HepG2 (cell line): Measurements from ENCODE around the gene SLC22A12. TPM values are rescaled to one million over a fixed set of nuclear protein-coding genes. Genes with fewer than 3 reads are reported as not detected.

Experiments
- ATAC-seq: fragments of 200-7000 bp; cut with Tn5 transposase; 3 replicates; pipeline ENCODE4 v1.9.1; 2020; ENCODE audit warnings: mild to moderate bottlenecking, moderate library complexity
- BruUV-seq: library from RNA; stranded (reverse); fragments of 400-500 nt; replicated peaks from 2 replicates; lab custom pipeline; 2021; lab: Mats Ljungman, UMichigan
- CTCF ChIA-PET: fragments of 300-600 bp; formaldehyde crosslinking; extraction: SDS; loops from one replicate; lab custom pipeline; 2021; ENCODE audit warnings: low total read pairs, inconsistent platforms, low intra/inter-chr PET ratio; lab: Yijun Ruan, JAX
- POLR2A ChIA-PET: fragments of 350-600 bp; sonication (Branson Sonifier 250); formaldehyde crosslinking; loops from one replicate; lab custom pipeline; 2020; ENCODE audit warnings: antibody characterized with exemption, inconsistent platforms; lab: Yijun Ruan, JAX
- DNase-seq: peaks from one replicate; pipeline ENCODE4 v3.0.0-alpha.2; 2015; ENCODE audit warnings: low spot score
- FAIRE-seq: peaks from 3 replicates; lab custom pipeline; 2011; peaks lifted over from hg19 to GRCh38; lab: Jason Lieb, UNC
- H2AFZ ChIP-seq: one replicate; pipeline ENCODE4 v1.6.1; 2011; ENCODE audit warnings: low read length, inconsistent platforms
- H3K27ac ChIP-seq: fragments of 300-600 bp; 3 replicates; pipeline ENCODE4 v1.8.0; 2011; ENCODE audit warnings: mixed run types, mild to moderate bottlenecking, mixed read lengths, low read length, inconsistent platforms; ENCODE audit not compliant: insufficient read depth; ENCODE audit errors: extremely low read length
- H3K27me3 ChIP-seq, 2 experiments: fragments of 200-600 bp in 1 of 2; 2 replicates in 1 of 2; 3 replicates in 1 of 2; pipeline versions ENCODE4 v1.6.0 to v1.8.0; 2011; ENCODE audit warnings: low read length in 2 of 2, mild to moderate bottlenecking in 2 of 2, moderate library complexity in 2 of 2, inconsistent platforms in 1 of 2; ENCODE audit not compliant: insufficient read depth in 2 of 2, control insufficient read depth in 1 of 2
- H3K36me3 ChIP-seq, 2 experiments: fragments of 200-600 bp in 1 of 2; replicated peaks in 1 of 2; 2 replicates in 1 of 2; 3 replicates in 1 of 2; pipeline versions ENCODE4 v1.5.1 to v1.8.0; 2011; ENCODE audit warnings: low read length in 2 of 2, inconsistent platforms in 1 of 2; ENCODE audit not compliant: insufficient read depth in 2 of 2, control insufficient read depth in 1 of 2
- H3K4me1 ChIP-seq: 2 replicates; pipeline ENCODE4 v1.5.1; 2012; ENCODE audit warnings: low read length, inconsistent platforms; ENCODE audit not compliant: insufficient read depth
- H3K4me2 ChIP-seq: 2 replicates; pipeline ENCODE4 v1.6.0; 2011; ENCODE audit warnings: low read depth, low read length, inconsistent platforms
- H3K4me3 ChIP-seq, 3 experiments: fragments of 200-600 bp in 1 of 3; sonication (generic), shearing (Covaris generic) in 1 of 3; replicated peaks in 1 of 3; 2 replicates each; pipeline ENCODE4 v1.5.1; 2011 to 2016; ENCODE audit warnings: low read length in 3 of 3, inconsistent platforms in 2 of 3, low read depth in 2 of 3, mild to moderate bottlenecking in 2 of 3, control low read depth in 1 of 3, mixed read lengths in 1 of 3; ENCODE audit not compliant: insufficient read depth in 1 of 3
- H3K79me2 ChIP-seq: one replicate; pipeline ENCODE4 v1.6.1; 2011; ENCODE audit warnings: low read length, inconsistent platforms; ENCODE audit not compliant: insufficient read depth
- H3K9ac ChIP-seq: 2 replicates; pipeline ENCODE4 v1.6.0; 2011; ENCODE audit warnings: mild to moderate bottlenecking, low read depth, low read length, inconsistent platforms; ENCODE audit not compliant: insufficient read depth
- H3K9me3 ChIP-seq: 2 replicates; pipeline ENCODE4 v1.5.1; 2012; ENCODE audit warnings: mild to moderate bottlenecking, low read length
- H4K20me1 ChIP-seq: 2 replicates; pipeline ENCODE4 v1.6.0; 2011; ENCODE audit warnings: inconsistent platforms, mild to moderate bottlenecking, low read length, moderate library complexity; ENCODE audit not compliant: insufficient read depth
- AHR ChIP-seq: IDR thresholded peaks from 2 replicates; pipeline ENCODE4 v1.6.1; 2018; ENCODE audit warnings: missing genetic modification reagents, missing compliant biosample characterization
- BRCA1 ChIP-seq: sonication (generic); formaldehyde crosslinking; IDR thresholded peaks from 2 replicates; pipeline ENCODE4 v1.4.0; 2020; ENCODE audit warnings: missing genetic modification reagents
- CEBPB ChIP-seq: IDR thresholded peaks from 2 replicates; pipeline ENCODE4 v1.6.1; 2011; ENCODE audit warnings: low read depth, low read length, improper control_type of control experiment, borderline replicate concordance
- CHD2 ChIP-seq: IDR thresholded peaks from 2 replicates; pipeline ENCODE4 v1.6.1; 2011; ENCODE audit warnings: low read depth, low read length, improper control_type of control experiment
- ETV6 ChIP-seq: sonication (generic); formaldehyde crosslinking; conservative IDR thresholded peaks from 2 replicates; pipeline ENCODE4 v1.4.0; 2020; ENCODE audit warnings: missing genetic modification reagents
- TCF12 ChIP-seq, 2 experiments: fragments of 450-650 bp in 1 of 2; sonication (generic) in 1 of 2; formaldehyde crosslinking in 1 of 2; IDR thresholded peaks; 2 replicates each; pipeline versions ENCODE4 v1.6.1 to v1.8.0; 2017 to 2022; ENCODE audit warnings: antibody characterized with exemption in 1 of 2, mild to moderate bottlenecking in 1 of 2, missing genetic modification reagents in 1 of 2, moderate library complexity in 1 of 2
- ZBTB3 ChIP-seq: sonication (generic); formaldehyde crosslinking; IDR thresholded peaks from 2 replicates; pipeline ENCODE4 v1.4.0; 2020; ENCODE audit warnings: low read depth, mild to moderate bottlenecking, moderate library complexity, missing genetic modification reagents, borderline replicate concordance
- ZNF232 ChIP-seq: sonication (generic); formaldehyde crosslinking; IDR thresholded peaks from 2 replicates; pipeline ENCODE4 v1.4.0; 2020; ENCODE audit warnings: missing genetic modification reagents, borderline replicate concordance
- ZNF33B ChIP-seq: sonication (generic); formaldehyde crosslinking; IDR thresholded peaks from 2 replicates; pipeline ENCODE4 v1.5.1; 2020; ENCODE audit warnings: mild to moderate bottlenecking, missing genetic modification reagents
- ZNF614 ChIP-seq: IDR thresholded peaks from 2 replicates; pipeline ENCODE4 v1.6.1; 2018; ENCODE audit warnings: missing biosample characterization, missing genetic modification reagents, inconsistent platforms, borderline replicate concordance
- ZNF724P ChIP-seq: sonication (generic); formaldehyde crosslinking; IDR thresholded peaks from 2 replicates; pipeline ENCODE4 v1.8.0; 2022; ENCODE audit warnings: missing genetic modification reagents, borderline replicate concordance
- ZSCAN29 ChIP-seq: sonication (generic); formaldehyde crosslinking; conservative IDR thresholded peaks from 2 replicates; pipeline ENCODE4 v1.4.0; 2020; ENCODE audit warnings: mild to moderate bottlenecking, missing genetic modification reagents
- WGBS: methylation state at CpG from one replicate; pipeline ENCODE4 v1.1.6; 2017; ENCODE audit warnings: low lambda C conversion rate; 5-methylcytosine and 5-hydroxymethylcytosine counted together
- in situ Hi-C: cut with HindIII; loops from 2 replicates; pipeline ENCODE4 v1.10.0; 2017; ENCODE audit warnings: low pct_unique_long_range_greater_than_20kb; ENCODE audit not compliant: extremely low pct_ligation_motif_present
- intact Hi-C: fragments of 100-400 bp; cut with micrococcal nuclease; formaldehyde crosslinking; loops from one replicate; pipeline ENCODE4 v1.10.0; 2022; ENCODE audit not compliant: unreplicated experiment
- polyA plus RNA-seq, 8 experiments: library from polyadenylated mRNA; depleted of rRNA in 3 of 8; stranded (reverse) in 7 of 8; unstranded in 1 of 8; fragments of >200 nt; fragmentation: Illumina TruSeq in 4 of 8; extraction: Trizol in 4 of 8; gene quantifications; 2 replicates each; pipeline versions ENCODE4 v1.2.1 to v1.2.3, GENCODE V29; 2011 to 2016; ENCODE audit warnings: low read depth in 4 of 8, missing spikeins in 1 of 8, mixed read lengths in 1 of 8; ENCODE audit not compliant: insufficient read depth in 1 of 8
- total RNA-seq, 5 experiments: library from RNA; depleted of rRNA; stranded (reverse); fragments of >200 nt; fragmentation: Illumina TruSeq; extraction: Trizol; gene quantifications; 2 replicates each; pipeline ENCODE4 v1.2.3, GENCODE V29; 2016; ENCODE audit warnings: low read depth in 1 of 5
- TF ChIP-seq, protein P1 (sequence below): sonication (generic); formaldehyde crosslinking; IDR thresholded peaks from 2 replicates; pipeline ENCODE4 v1.8.0; 2022; ENCODE audit warnings: mild to moderate bottlenecking, missing genetic modification reagents, moderate library complexity
- TF ChIP-seq, protein P2 (sequence below): sonication (generic); formaldehyde crosslinking; conservative IDR thresholded peaks from 2 replicates; pipeline ENCODE4 v1.5.0; 2020; ENCODE audit warnings: missing genetic modification reagents
- TF ChIP-seq, protein P3 (sequence below): sonication (generic); formaldehyde crosslinking; IDR thresholded peaks from 2 replicates; pipeline ENCODE4 v1.4.0; 2020; ENCODE audit warnings: missing genetic modification reagents
- TF ChIP-seq, protein P4 (sequence below): IDR thresholded peaks from 2 replicates; pipeline ENCODE4 v1.6.1; 2016; ENCODE audit warnings: low read depth
- TF ChIP-seq, protein P5 (sequence below): sonication (generic); formaldehyde crosslinking; IDR thresholded peaks from 2 replicates; pipeline ENCODE4 v1.5.1; 2020; ENCODE audit warnings: missing genetic modification reagents, mild to moderate bottlenecking, borderline replicate concordance

Gene SLC22A12
- total and polyA plus RNA-seq, 2 of the 13 experiments (the other 11 are each of a cell fraction or from before 2014, with no cell fraction given), result not detected

DNA sequence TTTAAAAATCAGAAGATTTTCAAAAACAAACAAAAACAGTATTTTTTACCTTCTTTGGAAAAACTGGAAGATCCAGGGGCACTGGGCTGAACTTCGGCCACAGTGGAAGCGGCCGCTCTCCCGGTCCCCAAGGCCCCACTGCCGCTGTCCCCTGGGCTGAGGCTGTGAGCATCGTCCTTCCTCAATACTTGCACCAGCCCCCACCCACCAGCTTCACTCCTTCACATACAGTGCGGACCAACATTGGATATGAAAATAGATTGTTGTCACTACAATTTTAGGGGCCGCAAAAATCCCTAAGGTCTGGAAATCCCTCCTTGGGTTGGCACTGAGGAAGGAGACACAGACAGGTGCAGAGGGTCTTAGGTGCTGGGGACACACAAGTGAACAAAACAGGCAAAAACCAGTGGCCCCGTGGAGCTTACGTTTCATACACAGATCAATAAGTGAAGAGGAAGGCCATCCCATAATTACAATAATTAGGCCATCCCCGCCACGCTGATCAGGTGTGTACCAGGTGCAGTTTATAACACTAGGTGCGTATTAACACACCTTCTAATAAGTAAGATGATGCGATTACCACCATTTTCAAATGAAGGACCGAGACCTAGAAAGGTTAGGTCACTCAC, 28.2 kb upstream of the SLC22A12 start:
- Histone ChIP-seq H3K4me3 (no peak overlapping the region), H3K9me3 (no peaks in the 10 kb centered on the region), H3K4me1 (peaks cover 50% of the 10 kb centered on the region), H3K4me2 (no peak overlapping the region), H3K9ac (no peak overlapping the region), H2AFZ (no peak overlapping the region), H3K27me3 (no peaks in the 10 kb centered on the region), H3K79me2 (no peaks in the 10 kb centered on the region)
- CTCF ChIA-PET, result no interaction called here
- POLR2A ChIA-PET, result no interaction called here
- no TSS peak for BruUV-seq
- FAIRE-seq, result no peak
- ATAC-seq, result no peak
- intact Hi-C loops (no loop called here), in situ Hi-C loops (no loop called here)
- 86% methylated on average over 15 of the region's 15 CpGs for WGBS
- TF ChIP-seq, protein P1, sequence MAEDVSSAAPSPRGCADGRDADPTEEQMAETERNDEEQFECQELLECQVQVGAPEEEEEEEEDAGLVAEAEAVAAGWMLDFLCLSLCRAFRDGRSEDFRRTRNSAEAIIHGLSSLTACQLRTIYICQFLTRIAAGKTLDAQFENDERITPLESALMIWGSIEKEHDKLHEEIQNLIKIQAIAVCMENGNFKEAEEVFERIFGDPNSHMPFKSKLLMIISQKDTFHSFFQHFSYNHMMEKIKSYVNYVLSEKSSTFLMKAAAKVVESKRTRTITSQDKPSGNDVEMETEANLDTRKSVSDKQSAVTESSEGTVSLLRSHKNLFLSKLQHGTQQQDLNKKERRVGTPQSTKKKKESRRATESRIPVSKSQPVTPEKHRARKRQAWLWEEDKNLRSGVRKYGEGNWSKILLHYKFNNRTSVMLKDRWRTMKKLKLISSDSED, result no peak
- no peak for TF ChIP-seq ETV6 (CRISPR knock-in tag)
- TF ChIP-seq ZNF232 (CRISPR knock-in tag), result no peak
- TF ChIP-seq CHD2, result no peak
- no peak for TF ChIP-seq ZNF614 (CRISPR knock-in tag)
- no peak for TF ChIP-seq AHR (CRISPR knock-in tag)
- TF ChIP-seq ZNF724P, result no peak
- no peak for TF ChIP-seq BRCA1
- TF ChIP-seq, protein P2, sequence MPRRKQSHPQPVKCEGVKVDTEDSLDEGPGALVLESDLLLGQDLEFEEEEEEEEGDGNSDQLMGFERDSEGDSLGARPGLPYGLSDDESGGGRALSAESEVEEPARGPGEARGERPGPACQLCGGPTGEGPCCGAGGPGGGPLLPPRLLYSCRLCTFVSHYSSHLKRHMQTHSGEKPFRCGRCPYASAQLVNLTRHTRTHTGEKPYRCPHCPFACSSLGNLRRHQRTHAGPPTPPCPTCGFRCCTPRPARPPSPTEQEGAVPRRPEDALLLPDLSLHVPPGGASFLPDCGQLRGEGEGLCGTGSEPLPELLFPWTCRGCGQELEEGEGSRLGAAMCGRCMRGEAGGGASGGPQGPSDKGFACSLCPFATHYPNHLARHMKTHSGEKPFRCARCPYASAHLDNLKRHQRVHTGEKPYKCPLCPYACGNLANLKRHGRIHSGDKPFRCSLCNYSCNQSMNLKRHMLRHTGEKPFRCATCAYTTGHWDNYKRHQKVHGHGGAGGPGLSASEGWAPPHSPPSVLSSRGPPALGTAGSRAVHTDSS (CRISPR knock-in tag), result no peak
- TF ChIP-seq, protein P3, sequence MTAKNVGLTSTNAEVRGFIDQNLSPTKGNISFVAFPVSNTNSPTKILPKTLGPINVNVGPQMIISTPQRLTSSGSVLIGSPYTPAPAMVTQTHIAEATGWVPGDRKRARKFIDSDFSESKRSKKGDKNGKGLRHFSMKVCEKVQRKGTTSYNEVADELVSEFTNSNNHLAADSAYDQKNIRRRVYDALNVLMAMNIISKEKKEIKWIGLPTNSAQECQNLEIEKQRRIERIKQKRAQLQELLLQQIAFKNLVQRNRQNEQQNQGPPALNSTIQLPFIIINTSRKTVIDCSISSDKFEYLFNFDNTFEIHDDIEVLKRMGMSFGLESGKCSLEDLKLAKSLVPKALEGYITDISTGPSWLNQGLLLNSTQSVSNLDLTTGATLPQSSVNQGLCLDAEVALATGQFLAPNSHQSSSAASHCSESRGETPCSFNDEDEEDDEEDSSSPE (CRISPR knock-in tag), result no peak
- TF ChIP-seq, protein P4, sequence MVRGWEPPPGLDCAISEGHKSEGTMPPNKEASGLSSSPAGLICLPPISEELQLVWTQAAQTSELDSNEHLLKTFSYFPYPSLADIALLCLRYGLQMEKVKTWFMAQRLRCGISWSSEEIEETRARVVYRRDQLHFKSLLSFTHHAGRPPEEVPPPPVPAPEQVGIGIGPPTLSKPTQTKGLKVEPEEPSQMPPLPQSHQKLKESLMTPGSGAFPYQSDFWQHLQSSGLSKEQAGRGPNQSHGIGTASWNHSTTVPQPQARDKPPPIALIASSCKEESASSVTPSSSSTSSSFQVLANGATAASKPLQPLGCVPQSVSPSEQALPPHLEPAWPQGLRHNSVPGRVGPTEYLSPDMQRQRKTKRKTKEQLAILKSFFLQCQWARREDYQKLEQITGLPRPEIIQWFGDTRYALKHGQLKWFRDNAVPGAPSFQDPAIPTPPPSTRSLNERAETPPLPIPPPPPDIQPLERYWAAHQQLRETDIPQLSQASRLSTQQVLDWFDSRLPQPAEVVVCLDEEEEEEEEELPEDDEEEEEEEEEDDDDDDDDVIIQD (CRISPR knock-in tag), result no peak
- no peak for TF ChIP-seq ZSCAN29 (CRISPR knock-in tag)
- no peak for TF ChIP-seq CEBPB
- TF ChIP-seq ZBTB3 (CRISPR knock-in tag), result no peak
- no peak for TF ChIP-seq TCF12 (IDR thresholded peaks at IDR 0.05)
- no peak for TF ChIP-seq TCF12 (CRISPR knock-in tag; IDR thresholded peaks at IDR 0.05)
- TF ChIP-seq, protein P5, sequence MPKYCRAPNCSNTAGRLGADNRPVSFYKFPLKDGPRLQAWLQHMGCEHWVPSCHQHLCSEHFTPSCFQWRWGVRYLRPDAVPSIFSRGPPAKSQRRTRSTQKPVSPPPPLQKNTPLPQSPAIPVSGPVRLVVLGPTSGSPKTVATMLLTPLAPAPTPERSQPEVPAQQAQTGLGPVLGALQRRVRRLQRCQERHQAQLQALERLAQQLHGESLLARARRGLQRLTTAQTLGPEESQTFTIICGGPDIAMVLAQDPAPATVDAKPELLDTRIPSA (CRISPR knock-in tag), result no peak
- TF ChIP-seq ZNF33B (CRISPR knock-in tag), result no peak
- TF ChIP-seq, all 625 proteins: peak for 0
- DNase-seq, result no peak
- Histone ChIP-seq H4K20me1 (no peaks in the 10 kb centered on the region), H3K36me3 (no peaks in the 10 kb centered on the region), H3K27ac (no peak overlapping the region)
